Activated CD8-positive, alpha-beta T cell treated with anti-CD3 and anti-CD28 coated beads for 36 hours (primary cell): ENCODE results near the gene EYS. TPM values are rescaled to one million over a fixed set of nuclear protein-coding genes. Genes with fewer than 3 reads are reported as not detected.

Experiments used
- ATAC-seq: fragments of 200-7000 bp; cut with Tn5 transposase; one replicate; pipeline ENCODE4 v1.10.0; 2021; ENCODE audit warnings: mild to moderate bottlenecking, moderate library complexity
- CTCF ChIA-PET: fragments of 350-600 bp; sonication (Branson Sonifier 250); formaldehyde crosslinking; loops from one replicate; lab custom pipeline; 2021; ENCODE audit warnings: antibody characterized with exemption; lab: Charles Lee
- POLR2A ChIA-PET: fragments of 350-600 bp; sonication (Branson Sonifier 250); formaldehyde crosslinking; loops from one replicate; lab custom pipeline; 2021; ENCODE audit warnings: antibody characterized with exemption; lab: Charles Lee
- DNase-seq: peaks from one replicate; pipeline ENCODE4 v3.0.0-alpha.2; 2020
- H3K27ac Mint-ChIP-seq: one replicate; pipeline ENCODE4 v1.8.0; 2021; ENCODE audit warnings: mild to moderate bottlenecking, mixed read lengths
- H3K27me3 Mint-ChIP-seq: one replicate; pipeline ENCODE4 v1.8.0; 2021; ENCODE audit warnings: mixed read lengths
- H3K36me3 Mint-ChIP-seq: one replicate; pipeline ENCODE4 v1.8.0; 2021; ENCODE audit warnings: low read depth, mixed read lengths
- H3K4me1 Mint-ChIP-seq: one replicate; pipeline ENCODE4 v1.8.0; 2021; ENCODE audit warnings: low read depth, mixed read lengths
- H3K4me3 Mint-ChIP-seq: one replicate; pipeline ENCODE4 v1.8.0; 2021; ENCODE audit warnings: mild to moderate bottlenecking, moderate library complexity, mixed read lengths
- H3K9me3 Mint-ChIP-seq: one replicate; pipeline ENCODE4 v1.8.0; 2021; ENCODE audit warnings: mixed read lengths
- intact Hi-C: fragments of 100-400 bp; cut with micrococcal nuclease; formaldehyde crosslinking; loops from one replicate; pipeline ENCODE4 v1.10.0; 2022
- total RNA-seq, 2 experiments: library from RNA; stranded (reverse); gene quantifications; one replicate each; pipeline ENCODE4 v1.2.3, GENCODE V29; 2021
- TF ChIP-seq, protein P1 (sequence below): fragments of 200-600 bp; IDR thresholded peaks from one replicate; pipeline ENCODE4 v1.8.0; 2022; ENCODE audit warnings: antibody characterized with exemption, mild to moderate bottlenecking

EYS gene
- total RNA-seq, 2 experiments from 2014 or later = not detected

DNA sequence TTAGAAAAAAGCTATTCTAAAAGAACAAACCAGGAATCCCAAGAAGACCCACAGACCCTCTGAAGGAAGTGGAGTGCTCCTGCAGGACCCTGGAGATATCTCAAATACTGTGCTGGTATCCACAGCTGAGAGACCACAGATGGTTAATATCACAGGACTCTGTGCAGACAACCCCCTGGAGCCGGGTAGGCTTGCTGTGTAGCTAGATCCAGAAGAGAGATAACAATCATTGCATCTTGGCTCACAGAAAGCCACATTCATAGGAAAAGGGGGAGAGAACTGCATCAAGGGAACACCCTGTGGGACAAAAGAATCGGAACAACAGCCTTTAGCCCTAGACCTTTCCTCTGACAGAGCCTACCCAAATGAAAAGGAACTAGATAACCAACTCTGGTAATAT, 1381.9 kb downstream of the EYS start:
- no peak for DNase-seq
- Mint-ChIP-seq H3K4me1 (no peaks in the 10 kb centered on the region), H3K4me3 (no peak overlapping the region), H3K27ac (no peak overlapping the region), H3K36me3 (no peaks in the 10 kb centered on the region), H3K9me3 (peaks cover 8% of the 10 kb centered on the region), H3K27me3 (no peaks in the 10 kb centered on the region)
- ATAC-seq = no peak
- ChIA-PET POLR2A (no interaction called here), CTCF (no interaction called here)
- intact Hi-C loops = no loop called here
- TF ChIP-seq, protein P1, sequence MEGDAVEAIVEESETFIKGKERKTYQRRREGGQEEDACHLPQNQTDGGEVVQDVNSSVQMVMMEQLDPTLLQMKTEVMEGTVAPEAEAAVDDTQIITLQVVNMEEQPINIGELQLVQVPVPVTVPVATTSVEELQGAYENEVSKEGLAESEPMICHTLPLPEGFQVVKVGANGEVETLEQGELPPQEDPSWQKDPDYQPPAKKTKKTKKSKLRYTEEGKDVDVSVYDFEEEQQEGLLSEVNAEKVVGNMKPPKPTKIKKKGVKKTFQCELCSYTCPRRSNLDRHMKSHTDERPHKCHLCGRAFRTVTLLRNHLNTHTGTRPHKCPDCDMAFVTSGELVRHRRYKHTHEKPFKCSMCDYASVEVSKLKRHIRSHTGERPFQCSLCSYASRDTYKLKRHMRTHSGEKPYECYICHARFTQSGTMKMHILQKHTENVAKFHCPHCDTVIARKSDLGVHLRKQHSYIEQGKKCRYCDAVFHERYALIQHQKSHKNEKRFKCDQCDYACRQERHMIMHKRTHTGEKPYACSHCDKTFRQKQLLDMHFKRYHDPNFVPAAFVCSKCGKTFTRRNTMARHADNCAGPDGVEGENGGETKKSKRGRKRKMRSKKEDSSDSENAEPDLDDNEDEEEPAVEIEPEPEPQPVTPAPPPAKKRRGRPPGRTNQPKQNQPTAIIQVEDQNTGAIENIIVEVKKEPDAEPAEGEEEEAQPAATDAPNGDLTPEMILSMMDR = no peak

- intact Hi-C loops = no loop called here
- POLR2A ChIA-PET = no interaction called here
- no peaks in the 10 kb centered on the region for H3K27me3 Mint-ChIP-seq
Measured at GRCh38 chr6:64310214-64310613, 1396.8 kb downstream of the EYS start.

DNA sequence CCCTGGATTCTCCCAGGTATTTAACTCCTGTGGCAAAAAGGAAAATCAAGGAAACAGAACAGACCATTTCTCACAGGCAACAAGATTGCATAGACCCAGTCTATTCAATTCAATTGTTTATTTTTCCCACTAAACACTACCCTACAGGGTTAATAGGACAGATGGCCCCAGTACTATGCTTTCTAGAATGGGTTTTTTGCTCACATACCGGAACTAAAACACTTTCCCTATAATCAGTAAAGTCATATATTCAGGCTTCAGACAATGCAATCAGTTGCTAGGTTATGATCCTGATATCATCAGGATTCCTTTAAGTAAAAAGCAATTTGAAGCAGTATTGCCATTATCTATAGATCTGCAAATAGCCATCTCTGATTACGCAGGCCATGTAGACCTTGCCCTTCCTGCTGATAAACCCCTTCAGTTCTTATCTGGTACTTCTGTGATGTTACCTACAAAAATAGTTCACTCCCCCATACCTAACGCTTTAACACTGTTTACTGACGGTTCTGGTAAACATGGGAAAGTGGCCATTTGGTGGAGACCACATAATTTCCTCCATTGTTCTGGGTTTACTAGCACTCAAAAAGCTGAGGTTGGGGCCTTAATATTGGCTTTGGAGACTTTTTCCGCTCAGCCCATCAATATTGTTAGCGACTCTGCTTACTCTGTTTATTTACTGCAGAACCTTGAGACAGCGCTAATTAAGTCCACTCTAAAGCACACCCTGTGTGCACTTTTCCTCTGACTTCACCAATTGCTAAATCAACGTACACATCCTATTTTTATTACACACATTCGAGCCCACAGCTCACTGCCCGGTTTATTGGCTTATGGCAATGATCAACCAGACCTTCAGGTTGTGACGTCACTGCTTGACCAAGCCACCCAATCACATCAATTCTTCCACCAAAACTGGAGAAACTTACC, 1405.5 kb downstream of the EYS start:
- Mint-ChIP-seq H3K36me3 (no peaks in the 10 kb centered on the region), H3K27ac (no peak overlapping the region), H3K4me1 (no peaks in the 10 kb centered on the region), H3K27me3 (no peaks in the 10 kb centered on the region), H3K4me3 (no peak overlapping the region), H3K9me3 (peaks cover 12% of the 10 kb centered on the region)
- ChIA-PET CTCF (no interaction called here), POLR2A (no interaction called here)
- DNase-seq (no peak), ATAC-seq (no peak)
- intact Hi-C loops = no loop called here
- TF ChIP-seq, protein P1 = no peak

More at GRCh38 chr6:64310214-64310613, 1396.8 kb downstream of the EYS start:
- TF ChIP-seq, protein P1 = no peak
- ATAC-seq (no peak), DNase-seq (no peak)
- Mint-ChIP-seq H3K9me3 (peaks cover 12% of the 10 kb centered on the region), H3K27ac (no peak overlapping the region), H3K4me3 (no peak overlapping the region), H3K36me3 (no peaks in the 10 kb centered on the region), H3K4me1 (no peaks in the 10 kb centered on the region)
- CTCF ChIA-PET = no interaction called here

DNA sequence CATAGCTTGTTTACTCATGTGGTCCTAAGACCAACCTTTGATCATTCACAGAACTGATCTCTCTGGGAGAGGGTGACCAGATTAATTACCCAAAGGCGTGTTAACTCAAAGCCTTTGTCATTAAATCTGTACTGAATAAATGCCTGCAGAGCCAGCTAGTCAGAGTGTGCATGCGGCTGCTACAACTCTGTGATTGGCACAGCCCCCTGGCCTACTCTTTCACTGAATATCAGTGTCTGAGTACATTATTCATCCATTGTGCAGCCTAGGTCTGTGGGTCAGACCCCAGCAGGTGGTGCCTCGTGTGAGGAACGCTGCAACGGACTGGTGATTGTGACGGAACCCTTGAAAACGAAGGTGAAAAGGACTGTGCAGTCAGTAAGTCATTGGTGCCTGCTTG, 1407.8 kb downstream of the EYS start:
- DNase-seq = no peak

DNA sequence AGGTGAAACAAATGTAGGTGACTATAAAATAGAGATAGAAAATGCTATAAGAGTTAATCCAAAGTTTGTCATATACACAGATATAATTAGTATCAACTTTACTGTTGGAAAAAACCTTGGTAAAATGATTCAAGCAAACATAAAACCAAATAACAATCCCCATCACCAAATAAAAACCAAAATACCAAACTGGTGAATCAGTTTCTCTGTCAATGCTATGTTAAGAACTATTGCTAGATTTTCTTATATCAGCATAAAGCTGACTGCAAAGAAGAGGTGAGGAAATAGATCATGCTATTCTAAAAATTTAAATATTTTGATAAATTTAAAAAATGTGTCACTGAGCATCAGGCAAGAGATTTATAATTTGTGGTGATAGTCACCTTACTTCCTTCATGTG, 1413.0 kb downstream of the EYS start:
- POLR2A ChIA-PET = interaction anchor here (0.7 kb wide), 1 partner anchor 37 kb away, joined by 3 read pairs; no protein-coding TSS in a partner anchor
- no peak overlapping the region for H3K4me3 Mint-ChIP-seq
- H3K27me3 Mint-ChIP-seq = no peaks in the 10 kb centered on the region
- no peak for DNase-seq
- H3K36me3 Mint-ChIP-seq = no peaks in the 10 kb centered on the region
- no peak overlapping the region for H3K27ac Mint-ChIP-seq
- CTCF ChIA-PET = no interaction called here
- intact Hi-C loops = no loop called here
- ATAC-seq = no peak
- no peaks in the 10 kb centered on the region for H3K9me3 Mint-ChIP-seq
- TF ChIP-seq, protein P1 = no peak
- no peaks in the 10 kb centered on the region for H3K4me1 Mint-ChIP-seq

More for the DNA sequence above, 1407.8 kb downstream of the EYS start:
- H3K27ac Mint-ChIP-seq = no peak overlapping the region
- TF ChIP-seq, protein P1 = no peak
- H3K4me1 Mint-ChIP-seq = no peaks in the 10 kb centered on the region
- intact Hi-C loops = no loop called here
- H3K36me3 Mint-ChIP-seq = no peaks in the 10 kb centered on the region
- peaks cover 11% of the 10 kb centered on the region for H3K9me3 Mint-ChIP-seq
- CTCF ChIA-PET = no interaction called here
- no peaks in the 10 kb centered on the region for H3K27me3 Mint-ChIP-seq
- POLR2A ChIA-PET = no interaction called here
- no peak for ATAC-seq
- H3K4me3 Mint-ChIP-seq = no peak overlapping the region
